CD4-positive, alpha-beta T cell treated with Interleukin-17A for 4 hours (primary cell): ENCODE data around the gene WNK2.

Experiments
- DNase-seq: peaks from one replicate; pipeline ENCODE4 v3.0.0-alpha.2; 2020; ENCODE audit warnings: mixed read lengths

WNK2 gene

GRCh38 chr9:93186215-93186945 is 2.4 kb downstream of the WNK2 start:
- no peak for DNase-seq

GRCh38 chr9:93187047-93187446 is 3.1 kb downstream of the WNK2 start:
- DNase-seq, result no peak

GRCh38 chr9:93187574-93187973 is 3.6 kb downstream of the WNK2 start:
- no peak for DNase-seq

GRCh38 chr9:93188426-93189368 is 4.8 kb downstream of the WNK2 start:
- DNase-seq, result no peak

GRCh38 chr9:93189369-93190132 is 5.6 kb downstream of the WNK2 start:
- no peak for DNase-seq

- DNase-seq, result no peak
Measured at GRCh38 chr9:93190133-93190525, 6.2 kb downstream of the WNK2 start.

- DNase-seq, result no peak
Measured at GRCh38 chr9:93190656-93191353, 6.9 kb downstream of the WNK2 start.

GRCh38 chr9:93191354-93191660 is 7.4 kb downstream of the WNK2 start:
- no peak for DNase-seq

- DNase-seq, result no peak
Measured at GRCh38 chr9:93192721-93193387, 8.9 kb downstream of the WNK2 start.

GRCh38 chr9:93193388-93194220 is 9.7 kb downstream of the WNK2 start:
- no peak for DNase-seq

GRCh38 chr9:93194221-93194625 is 10.3 kb downstream of the WNK2 start:
- DNase-seq, result no peak

- no peak for DNase-seq
Measured at GRCh38 chr9:93194641-93195040, 10.7 kb downstream of the WNK2 start.

GRCh38 chr9:93196096-93197055 is 12.4 kb downstream of the WNK2 start:
- no peak for DNase-seq

- no peak for DNase-seq
Measured at GRCh38 chr9:93197670-93198069, 13.7 kb downstream of the WNK2 start.

GRCh38 chr9:93198117-93198837 is 14.3 kb downstream of the WNK2 start:
- DNase-seq, result no peak

- no peak for DNase-seq
Measured at GRCh38 chr9:93198838-93199625, 15.1 kb downstream of the WNK2 start.

- no peak for DNase-seq
Measured at GRCh38 chr9:93200449-93200742, 16.5 kb downstream of the WNK2 start.

GRCh38 chr9:93200989-93201334 is 17.0 kb downstream of the WNK2 start:
- DNase-seq, result no peak
